HG03066 (cell line): Measurements from ENCODE around the gene COL9A3.
A peak's percentile ranks its signal among the peaks of the same experiment; 100 is the strongest.

Source experiments
- ATAC-seq: cut with Tn5 transposase; IDR thresholded peaks from one replicate; pipeline ENCODE4 v1.9.1; 2021; ENCODE audit warnings: low read depth; ENCODE audit not compliant: unreplicated experiment

Gene COL9A3

DNA sequence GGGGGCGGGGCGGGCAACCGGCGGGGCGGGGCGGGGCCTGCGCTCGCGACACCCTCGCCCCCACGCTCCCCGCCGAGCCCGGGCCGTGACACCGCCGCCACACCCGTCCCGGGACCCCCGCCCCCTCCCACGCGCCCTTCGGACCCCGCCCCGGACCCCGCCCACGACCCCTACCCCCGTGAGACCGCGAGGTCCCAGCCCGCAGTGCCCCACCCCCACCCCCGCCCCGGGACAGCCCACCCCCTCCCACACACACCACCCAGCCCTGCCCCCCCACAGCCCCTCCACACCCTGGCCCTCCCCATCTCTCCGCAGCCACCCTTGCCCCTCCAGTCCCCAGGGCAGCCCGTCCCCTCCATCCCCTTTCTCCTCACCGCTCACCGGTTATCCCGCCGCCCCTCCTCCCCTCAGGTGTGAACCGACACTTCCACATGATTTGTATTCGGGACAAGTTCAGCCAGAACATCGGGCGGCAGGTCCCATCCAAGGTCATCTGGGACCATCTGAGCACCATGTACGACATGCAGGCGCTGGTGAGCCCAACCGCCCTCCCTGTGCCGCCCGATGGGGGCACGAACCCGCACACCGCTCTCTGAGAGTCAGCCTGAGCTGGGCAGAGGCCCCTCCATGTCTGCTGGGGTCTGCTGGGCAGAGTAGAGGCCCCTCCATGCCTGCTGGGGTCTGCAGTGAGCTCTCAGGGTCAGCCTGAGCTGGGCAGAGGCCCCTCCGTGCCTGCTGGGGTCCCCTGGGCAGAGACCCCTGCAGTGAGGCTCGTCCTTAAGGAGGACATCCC lies 20.0 kb upstream of the COL9A3 start:
- ATAC-seq: no peak

DNA sequence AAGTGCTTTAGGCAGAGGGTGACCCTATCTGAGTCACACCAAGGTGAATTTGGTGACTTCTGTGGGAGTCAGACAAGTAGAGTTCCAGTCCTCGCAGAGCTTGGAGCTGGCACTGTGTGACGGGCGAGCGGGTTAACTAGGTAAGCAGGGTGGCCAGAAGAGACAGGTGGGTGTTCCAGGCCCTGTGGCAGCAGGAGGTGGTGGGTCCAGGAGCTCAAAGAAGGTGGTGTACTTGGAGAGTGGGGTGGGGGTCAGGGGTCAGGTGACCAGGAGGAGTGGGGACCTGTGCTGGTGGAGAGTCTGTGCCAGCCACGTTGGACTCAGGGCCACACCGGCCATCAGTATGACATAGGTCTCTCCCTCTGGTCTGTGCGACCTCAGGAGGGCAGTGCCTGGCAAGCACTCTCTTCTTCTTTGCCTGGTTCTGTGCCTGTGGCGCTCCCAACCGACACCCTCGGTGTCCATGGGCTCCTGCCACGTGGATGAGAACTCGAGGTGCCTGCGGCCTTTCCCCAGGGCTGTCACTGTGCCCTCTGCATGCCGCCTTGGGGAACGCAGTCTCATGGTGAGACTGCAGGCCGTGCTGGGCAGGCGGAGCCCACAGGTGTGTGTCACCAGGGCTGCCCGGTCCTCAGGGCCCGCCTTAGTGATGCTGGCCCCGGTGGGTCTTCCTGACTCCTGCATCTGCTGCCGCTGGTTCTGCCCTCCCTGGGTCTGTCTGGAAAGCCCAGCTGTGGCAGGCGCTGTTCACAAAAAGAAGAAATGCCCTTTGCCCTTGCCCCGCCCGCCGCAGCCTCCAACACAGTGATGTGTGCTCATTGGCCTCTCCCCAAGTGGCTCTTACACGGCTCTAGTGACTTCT lies 18.9 kb upstream of the COL9A3 start:
- ATAC-seq: no peak

DNA sequence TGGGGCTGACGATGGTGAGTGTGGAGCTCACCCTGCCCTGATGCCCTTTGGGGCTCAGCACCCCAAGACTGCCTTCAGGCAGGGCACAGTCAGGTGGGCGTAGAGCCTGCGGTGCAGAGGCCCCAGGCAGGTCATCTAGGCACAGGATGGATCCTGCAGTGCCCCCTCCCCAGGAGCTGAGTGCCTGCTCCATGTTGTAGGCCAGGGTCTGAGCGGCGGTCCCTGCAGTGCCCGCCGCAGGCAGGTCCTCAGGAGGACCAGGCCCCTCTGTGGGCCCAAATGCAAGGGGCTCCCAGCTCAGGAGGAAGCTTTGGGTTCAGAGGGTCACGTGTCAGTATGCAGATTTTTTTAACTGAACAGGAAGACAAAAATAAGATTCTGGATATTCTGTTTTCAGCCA lies 17.8 kb upstream of the COL9A3 start:
- ATAC-seq: no peak

DNA sequence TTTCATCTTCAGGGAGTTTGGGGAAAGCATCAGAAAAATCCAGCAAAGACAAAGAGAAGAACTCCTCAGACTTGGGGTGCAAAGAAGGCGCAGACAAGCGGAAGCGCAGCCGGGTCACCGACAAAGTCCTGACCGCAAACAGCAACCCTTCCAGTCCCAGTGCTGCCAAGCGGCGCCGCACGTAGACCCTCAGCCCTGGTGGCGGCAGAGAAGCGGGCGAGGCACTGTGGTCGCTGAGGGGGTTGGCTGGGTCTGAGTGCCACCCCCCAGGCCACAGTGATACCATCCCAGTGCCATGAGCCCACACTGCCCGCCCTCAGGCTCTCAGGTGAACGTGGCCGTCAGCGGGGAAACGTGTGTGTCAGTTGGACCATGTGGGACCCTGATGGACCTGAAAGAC lies 17.4 kb upstream of the COL9A3 start:
- no peak for ATAC-seq

DNA sequence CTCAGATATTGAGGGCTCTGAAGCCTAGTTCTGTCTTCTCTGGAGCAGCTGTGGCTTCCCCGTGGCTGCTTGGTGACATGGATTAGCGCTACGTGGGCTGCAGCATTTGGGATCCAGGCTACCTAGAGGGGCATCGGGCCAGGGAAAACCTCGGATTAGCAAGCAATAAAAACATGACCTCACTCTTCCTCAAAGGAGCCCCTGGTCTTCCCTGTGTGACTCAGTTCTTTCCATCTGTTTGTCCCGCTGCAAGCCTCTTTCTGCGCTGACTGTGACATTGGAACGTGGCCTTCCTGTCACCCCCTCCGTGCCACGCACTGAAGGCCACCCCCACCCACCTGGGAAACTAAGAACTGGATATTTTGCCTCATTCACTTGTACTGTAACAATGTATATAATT lies 17.0 kb upstream of the COL9A3 start:
- no peak for ATAC-seq

DNA sequence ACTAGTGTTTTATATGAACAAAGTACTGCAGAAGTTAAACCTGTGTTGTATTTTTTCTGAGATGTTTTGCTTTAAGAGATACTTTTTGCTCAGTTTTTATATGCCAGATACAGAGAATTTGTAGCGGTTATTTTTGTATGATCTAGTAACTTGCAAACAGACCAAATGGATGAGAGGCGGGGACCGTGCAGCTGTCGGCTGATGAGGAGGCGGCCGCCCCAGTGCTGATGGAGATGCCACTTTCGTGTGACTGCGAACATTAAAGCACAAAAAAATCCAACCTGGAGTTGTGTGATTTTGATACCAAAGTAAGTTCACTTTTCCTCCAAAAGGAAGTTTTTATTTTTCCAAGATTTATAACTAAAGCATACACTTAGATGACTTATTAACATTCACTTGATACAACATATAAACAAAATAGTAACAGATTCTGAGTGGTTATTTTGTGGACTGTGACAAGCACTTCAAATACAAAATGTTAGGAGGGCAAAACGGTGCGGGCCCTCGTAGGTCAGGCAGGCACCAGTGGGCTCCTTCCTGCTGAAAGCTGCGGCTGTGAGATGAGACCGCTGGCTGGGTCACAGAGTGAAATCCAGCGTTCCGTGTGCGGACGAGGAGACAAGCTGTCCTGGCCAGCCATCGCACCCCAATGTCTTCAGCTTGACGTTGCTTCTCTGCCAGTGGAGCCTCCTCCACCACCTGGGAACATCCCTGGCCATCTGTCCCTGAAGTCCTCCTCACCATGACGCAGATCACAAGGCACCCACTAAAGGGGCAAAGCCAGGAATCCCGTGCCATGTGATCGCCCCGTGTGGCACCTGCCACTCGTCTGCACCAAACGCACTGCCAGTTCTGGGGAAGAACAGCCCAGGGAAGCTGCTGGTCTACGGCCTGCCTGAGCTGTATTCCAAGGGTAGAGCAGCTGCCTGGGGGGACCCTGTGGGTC lies 16.3 kb upstream of the COL9A3 start:
- no peak for ATAC-seq

DNA sequence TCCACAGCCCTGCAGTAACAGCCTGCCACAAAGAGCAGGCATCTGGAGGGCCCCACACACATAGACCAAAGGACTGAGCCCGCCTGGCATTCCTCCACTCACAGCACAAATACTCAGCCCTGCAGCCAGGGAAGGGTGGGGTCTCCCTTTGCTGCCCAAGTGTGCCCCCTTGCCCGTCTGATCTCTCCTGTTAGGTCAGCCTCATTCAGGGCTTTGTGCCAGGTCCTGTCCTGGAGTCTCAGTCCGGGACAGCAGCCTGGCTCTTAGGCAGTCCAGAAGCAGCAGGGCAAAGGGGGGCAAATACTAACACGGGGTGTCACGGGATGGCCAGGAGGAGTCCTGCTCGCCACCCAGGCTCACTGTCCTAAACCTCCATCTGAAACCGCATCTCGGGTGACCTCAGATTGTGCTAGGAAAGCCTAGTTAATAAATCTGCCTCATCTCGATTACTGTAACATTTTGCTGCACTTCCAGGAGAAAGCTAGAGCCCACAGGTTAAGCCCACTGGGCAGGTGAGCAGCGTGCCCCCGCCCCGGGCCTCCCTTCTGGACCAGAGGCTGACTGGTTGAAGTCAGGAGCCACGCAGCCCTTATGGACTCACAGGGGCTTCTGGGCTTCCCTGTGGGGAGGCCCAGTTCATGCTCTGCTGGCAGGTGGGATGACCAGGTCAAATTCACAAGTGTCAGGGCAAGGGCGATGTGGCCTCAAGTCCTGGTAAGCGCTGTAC lies 15.4 kb upstream of the COL9A3 start:
- ATAC-seq: no peak

DNA sequence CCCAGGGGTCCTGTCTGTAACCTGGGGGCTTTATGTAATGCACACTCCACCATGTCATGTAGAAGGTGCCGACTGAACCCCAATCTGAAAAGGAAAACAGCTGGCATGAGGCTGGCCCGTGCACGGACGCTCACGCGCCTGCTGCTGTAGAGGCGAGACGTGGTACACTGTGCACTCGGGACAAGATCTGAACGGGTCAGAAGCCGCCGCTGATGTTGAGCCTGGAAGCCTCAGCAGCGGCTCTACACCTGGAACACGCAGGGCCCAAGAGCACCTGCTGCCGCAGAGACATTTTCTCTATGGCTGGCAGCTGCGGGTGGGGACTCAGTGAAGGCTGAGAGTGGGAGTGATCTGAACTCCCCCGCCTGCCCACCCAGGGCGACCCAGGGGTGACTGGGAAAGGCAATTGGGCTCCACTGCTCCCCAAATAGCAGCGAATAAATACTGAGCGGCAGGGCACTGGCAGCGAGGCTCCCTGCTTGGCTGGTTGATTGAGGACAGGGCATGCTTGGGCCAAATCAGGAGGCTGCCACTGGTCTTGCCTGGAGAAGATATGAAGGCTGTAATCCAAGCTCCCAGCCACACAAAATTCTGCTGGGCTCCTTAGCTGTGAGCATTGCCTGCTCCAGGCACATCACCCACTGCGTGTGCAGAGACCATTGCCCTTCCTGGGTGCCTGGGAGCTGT lies 14.7 kb upstream of the COL9A3 start:
- ATAC-seq: no peak

DNA sequence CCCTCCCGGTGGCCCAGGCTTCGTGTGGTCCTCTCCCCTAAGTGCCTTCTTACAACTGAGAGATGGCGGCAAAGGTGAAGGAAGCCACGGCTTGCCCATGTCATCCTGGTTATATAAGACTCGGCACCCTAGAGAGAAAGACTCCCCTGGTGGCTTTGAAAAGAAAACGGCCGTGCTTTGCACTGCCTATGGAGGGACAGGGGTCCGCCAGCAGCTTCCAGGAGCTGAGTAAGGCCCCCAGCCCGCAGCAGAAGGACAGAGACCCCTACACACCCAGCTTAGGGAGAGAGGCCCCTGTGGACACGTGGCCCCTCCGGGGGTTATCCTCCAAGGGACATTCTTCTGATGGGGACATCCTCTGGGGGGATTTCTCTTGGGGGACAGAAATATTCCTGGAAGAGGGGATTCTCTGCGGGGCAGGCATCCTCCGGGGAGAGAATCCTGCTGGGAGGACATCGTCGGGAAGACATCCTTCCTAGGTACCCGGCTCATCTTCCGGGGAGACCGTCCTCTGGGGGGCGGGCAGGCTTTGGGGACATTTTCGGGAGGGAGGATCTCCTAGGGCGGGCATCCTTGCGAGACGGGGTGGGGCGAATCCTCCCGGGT lies 12.7 kb upstream of the COL9A3 start:
- no peak for ATAC-seq

DNA sequence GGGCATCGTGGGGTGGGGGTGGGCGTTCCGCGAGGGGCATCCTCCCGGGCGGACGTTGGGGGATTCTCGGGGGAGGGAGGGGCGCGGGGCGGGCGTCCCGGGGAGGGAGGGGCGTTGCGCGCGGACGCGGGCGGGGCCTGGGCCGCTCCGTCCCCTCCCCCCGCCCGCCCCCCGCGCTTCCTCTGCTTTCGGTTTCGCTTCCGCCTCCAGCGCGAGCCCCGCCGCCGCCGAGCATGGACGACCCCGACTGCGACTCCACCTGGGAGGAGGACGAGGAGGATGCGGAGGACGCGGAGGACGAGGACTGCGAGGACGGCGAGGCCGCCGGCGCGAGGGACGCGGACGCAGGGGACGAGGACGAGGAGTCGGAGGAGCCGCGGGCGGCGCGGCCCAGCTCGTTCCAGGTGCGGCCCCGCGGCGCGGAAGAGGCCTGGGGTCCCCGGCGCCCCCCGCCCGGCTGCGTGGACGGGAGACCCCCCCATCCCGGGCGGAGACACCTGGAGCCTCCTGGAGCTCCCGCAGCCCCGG lies 12.2 kb upstream of the COL9A3 start, which contains the start of gene OGFR:
Gene OGFR (plus strand): TSS at position 209 of the 528 bp plus-strand sequence. CDS start 25 bp downstream, at position 234.
- peak; percentile 46 for ATAC-seq

DNA sequence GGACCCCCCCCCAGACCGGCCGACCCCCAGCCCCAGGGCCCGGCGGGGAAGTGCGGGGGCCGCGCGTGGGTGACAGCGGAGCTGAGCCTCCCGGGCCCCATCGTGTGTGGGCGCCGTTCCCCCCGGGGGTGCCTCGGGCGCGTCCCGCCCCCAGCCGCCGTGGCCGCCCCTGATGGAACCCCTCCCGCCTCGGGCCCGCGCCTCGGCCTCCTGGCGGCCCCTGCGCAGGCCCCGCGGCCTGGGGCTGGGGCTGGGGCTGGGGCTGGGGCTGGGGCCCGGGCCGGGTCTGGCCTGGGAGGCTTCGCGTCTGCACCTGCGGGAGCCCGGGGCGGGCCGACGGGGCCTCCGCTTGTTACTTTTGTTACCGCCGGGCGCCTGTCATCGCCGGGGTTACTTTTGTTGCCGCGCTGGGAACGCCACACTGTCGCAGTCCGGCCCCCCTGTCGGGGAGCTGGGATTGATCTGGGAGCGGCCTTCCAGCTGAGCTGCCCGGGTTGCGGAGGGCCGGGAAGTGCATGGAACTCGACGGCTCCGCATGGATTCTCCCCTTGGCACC lies 11.6 kb upstream of the COL9A3 start:
- no peak for ATAC-seq

DNA sequence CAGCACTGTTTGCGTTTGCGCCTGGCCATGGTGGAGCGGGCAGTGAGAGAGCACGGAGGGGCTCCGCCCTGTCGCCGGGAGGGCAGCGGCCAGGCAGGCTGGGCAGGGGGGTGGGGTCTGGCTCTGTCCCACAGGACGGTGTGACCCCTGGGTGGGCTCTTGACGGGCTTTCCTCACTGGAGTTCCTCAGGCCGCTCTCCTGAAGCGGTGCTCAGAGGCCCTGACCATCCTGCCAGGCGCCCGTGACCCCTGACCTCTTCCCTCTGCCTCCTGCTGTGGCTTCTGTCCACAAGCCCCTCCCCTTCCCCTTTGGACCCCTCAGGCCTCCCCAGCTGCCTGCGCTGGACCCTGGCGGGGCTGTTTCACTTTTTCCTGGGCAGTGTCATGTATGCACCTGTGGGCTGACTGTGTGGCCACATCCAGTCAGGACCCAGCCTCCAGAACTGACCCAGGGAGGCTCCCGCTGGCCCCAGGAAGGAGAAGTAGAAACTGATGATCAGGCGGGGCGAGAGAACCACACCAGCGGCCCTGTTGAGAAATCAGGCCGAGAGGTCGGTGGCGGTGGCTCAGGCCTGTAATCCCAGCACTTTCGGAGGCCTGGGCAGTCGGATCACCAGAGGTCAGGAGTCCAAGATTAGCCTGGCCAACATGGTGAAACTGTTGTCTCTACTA lies 11.0 kb upstream of the COL9A3 start:
- ATAC-seq: no peak

DNA sequence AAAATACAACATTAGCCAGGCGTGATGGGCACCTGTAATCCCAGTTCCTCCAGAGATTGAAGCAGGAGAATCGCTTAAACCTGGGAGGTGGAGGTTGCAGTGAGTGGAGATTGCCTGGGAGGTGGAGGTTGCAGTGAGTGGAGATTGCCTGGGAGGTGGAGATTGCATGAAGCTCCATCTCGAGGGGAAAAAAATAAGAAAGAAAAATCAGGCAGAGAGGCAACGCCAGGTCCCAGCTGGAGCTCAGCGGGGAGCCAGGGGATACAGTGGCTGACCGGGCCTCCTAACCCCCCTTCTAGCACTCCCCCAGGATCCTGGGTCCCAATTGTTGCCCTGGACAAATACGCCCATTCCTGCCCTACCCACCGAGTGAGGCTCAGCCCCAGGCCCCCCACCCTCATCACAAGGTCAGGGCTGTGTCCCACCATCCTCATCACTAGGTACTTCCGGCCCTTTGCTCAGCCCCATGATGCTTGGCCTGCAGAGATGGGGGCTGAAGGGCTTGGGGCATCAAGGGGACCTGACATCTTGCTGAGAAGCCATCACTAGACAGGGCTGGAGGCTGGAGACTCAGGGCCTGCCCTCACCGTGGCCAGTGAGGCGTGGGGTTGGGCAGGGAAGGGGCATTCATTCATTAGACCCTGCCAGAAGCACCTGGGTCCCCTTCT lies 10.3 kb upstream of the COL9A3 start:
- no peak for ATAC-seq

DNA sequence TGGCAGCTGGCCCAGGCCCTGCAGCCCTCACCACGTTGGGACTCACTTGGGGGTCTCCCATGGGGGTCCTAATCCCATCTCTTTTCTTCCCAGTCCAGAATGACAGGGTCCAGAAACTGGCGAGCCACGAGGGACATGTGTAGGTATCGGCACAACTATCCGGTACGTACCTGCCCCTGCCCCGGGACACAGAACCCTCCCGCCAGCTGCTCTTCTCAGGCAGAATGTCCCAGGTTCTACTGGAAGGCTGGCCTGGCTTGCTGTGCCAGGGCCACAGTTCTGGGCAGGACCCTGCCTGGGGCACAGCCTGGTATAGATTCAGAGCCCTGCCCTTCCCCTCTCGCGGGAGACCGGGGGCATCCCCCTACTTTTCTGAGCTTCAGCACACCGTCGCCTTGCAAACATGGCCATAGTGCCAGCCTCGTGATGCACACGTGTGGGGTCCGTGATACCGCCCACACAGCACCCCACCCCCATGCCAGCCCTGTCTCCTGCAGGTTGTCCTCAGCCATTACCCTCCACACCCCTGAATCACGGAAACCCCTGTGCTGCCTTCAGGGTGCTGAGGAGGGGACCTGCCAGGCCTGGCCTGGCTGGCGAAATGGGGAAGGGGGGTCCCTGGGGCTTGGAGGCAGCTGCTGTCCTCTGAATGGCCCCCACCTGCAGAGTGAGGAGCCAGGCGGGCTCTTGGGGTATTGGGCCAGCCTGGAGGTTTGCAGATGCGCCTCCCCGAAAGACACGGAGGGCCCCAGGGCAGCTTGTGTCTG lies 9.2 kb upstream of the COL9A3 start:
- no peak for ATAC-seq

DNA sequence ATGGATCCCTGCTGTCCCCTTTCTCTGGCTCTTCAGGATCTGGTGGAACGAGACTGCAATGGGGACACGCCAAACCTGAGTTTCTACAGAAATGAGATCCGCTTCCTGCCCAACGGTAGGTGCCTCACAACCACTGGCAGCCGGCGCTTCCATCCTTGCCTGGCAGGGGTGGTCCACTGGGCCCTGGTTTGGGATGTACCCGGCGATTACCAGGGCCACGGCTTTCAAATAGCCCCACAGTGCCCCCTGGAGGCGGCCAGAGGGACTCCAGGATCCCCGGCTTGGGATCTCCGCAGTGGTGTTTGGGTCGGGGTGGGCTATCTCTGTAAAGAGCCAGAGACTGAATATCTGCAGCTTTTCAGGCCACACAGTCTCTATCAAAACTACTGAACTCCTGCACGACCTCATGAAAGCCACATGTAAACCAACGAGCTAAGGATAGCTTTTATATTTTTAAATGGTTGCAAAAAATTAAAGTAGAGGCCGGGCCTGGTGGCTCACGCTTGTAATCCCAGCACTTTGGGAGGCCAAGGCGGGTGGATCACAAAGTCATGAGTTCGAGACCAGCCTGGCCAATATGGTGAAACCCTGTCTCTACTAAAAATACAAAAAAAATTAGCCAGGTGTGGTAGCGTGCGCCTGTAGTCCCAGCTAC lies 8.5 kb upstream of the COL9A3 start:
- no peak for ATAC-seq
